Measurements from ENCODE around the gene MED12L.

GRCh38 chr3:151225040-151225975, 139.8 kb downstream of the MED12L start:
- TF ChIP-seq CTCF (conservative IDR thresholded peaks at IDR 0.05) (no peak), EZH2 (IDR thresholded peaks at IDR 0.05; ENCODE audit: low read depth) (no peak)
